A673 (cell line): Measurements from ENCODE around the gene ACE.

Experiments
- EZH2 ChIP-seq: fragments of 200-600 bp; sonication (generic); IDR thresholded peaks from 2 replicates; pipeline ENCODE4 v1.6.1; 2017; ENCODE audit warnings: borderline replicate concordance, low read depth, mild to moderate bottlenecking, mixed read lengths, antibody characterized with exemption, low read length; ENCODE audit not compliant: poor library complexity, severe bottlenecking
- TF ChIP-seq, protein P1 (sequence below): fragments of 300-800, 200-600 bp; sonication (generic); conservative IDR thresholded peaks from 2 replicates; pipeline ENCODE4 v1.5.1; 2017; ENCODE audit warnings: low read depth, mild to moderate bottlenecking, antibody characterized with exemption, low read length, moderate library complexity, mixed read lengths

DNA sequence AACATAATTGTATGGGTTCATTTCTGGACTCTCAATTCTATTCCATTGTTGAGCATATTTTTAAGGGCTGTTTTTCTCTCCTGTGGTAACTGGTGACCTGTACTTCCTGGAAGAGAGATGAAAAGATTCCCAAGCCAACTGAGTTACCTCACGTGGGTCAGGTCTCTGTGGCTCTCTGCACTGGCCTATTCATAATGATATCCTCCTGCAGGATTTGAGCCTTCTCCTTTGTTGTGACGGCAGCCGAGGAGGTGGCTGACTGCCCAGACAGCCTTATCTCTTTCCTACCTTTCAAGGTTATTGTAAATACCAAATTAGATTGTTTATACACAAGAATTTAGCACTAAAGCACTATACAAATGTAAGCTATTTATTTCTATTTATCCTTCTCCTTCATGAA is 2.7 kb upstream of the ACE start:
- TF ChIP-seq, protein P1, sequence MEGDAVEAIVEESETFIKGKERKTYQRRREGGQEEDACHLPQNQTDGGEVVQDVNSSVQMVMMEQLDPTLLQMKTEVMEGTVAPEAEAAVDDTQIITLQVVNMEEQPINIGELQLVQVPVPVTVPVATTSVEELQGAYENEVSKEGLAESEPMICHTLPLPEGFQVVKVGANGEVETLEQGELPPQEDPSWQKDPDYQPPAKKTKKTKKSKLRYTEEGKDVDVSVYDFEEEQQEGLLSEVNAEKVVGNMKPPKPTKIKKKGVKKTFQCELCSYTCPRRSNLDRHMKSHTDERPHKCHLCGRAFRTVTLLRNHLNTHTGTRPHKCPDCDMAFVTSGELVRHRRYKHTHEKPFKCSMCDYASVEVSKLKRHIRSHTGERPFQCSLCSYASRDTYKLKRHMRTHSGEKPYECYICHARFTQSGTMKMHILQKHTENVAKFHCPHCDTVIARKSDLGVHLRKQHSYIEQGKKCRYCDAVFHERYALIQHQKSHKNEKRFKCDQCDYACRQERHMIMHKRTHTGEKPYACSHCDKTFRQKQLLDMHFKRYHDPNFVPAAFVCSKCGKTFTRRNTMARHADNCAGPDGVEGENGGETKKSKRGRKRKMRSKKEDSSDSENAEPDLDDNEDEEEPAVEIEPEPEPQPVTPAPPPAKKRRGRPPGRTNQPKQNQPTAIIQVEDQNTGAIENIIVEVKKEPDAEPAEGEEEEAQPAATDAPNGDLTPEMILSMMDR, result no peak
- no peak for TF ChIP-seq EZH2
